ENCODE data around the gene TRIM66. TPM values are rescaled to one million over a fixed set of nuclear protein-coding genes. Genes with fewer than 3 reads are reported as not detected.

TRIM66 gene
- total and polyA plus RNA-seq, 2 of the 8 experiments (the other 6 are each of a cell fraction or from before 2014, with no cell fraction given), result 3.1 to 3.5 TPM

GRCh38 chr11:8692417-8692816 lies 10.0 kb upstream of the TRIM66 start:
- Histone ChIP-seq H3K27me3 (replicated peaks in 1 of 4; ENCODE audit: control insufficient read depth in 3 of 4, extremely low read depth in 1 of 4, insufficient read depth in 3 of 4, low read length in 3 of 4) (no peaks in the 10 kb centered on the region), H2AK5ac (ENCODE audit: low read depth, low read length) (no peak overlapping the region), H2BK20ac (ENCODE audit: low read length) (no peak overlapping the region), H3K23me2 (ENCODE audit: low read depth, low read length) (peaks cover 5% of the 10 kb centered on the region), H2BK5ac (ENCODE audit: low read depth, low read length) (no peak overlapping the region), H4K20me1 (replicated peaks in 1 of 2; ENCODE audit: control insufficient read depth in 1 of 2, insufficient read depth in 2 of 2, low read length in 2 of 2) (no peaks in the 10 kb centered on the region), H3K36me3 (ENCODE audit: control insufficient read depth in 2 of 4, insufficient read depth in 4 of 4, low read length in 3 of 4) (peaks cover 9 to 35% (median 20%) of the 10 kb centered on the region in 4 experiments), H3K9ac (replicated peaks in 1 of 4; ENCODE audit: extremely low read depth in 1 of 4, low read depth in 3 of 4, low read length in 3 of 4) (no peak overlapping the region), H4K8ac (ENCODE audit: extremely low read depth, insufficient read depth, low read length) (peak overlapping the region; percentile 45; the same call in 1 of the 2 replicates), H2AFZ (ENCODE audit: low read length) (no peak overlapping the region), H2BK12ac (ENCODE audit: low read depth, low read length) (no peak overlapping the region), H3K56ac (replicated peaks; ENCODE audit: insufficient read length, low read depth, low read length) (no peak overlapping the region), H4K91ac (replicated peaks; ENCODE audit: insufficient read length, low read length) (no peak overlapping the region), H3K18ac (ENCODE audit: extremely low read depth, low read length) (no peak overlapping the region), H3K4ac (replicated peaks; ENCODE audit: insufficient read length, low read depth, low read length) (no peak overlapping the region), H3K4me1 (replicated peaks in 1 of 4; ENCODE audit: control insufficient read depth in 3 of 4, insufficient read depth in 4 of 4, low read length in 3 of 4) (peaks cover 0 to 10% (median 4%) of the 10 kb centered on the region in 4 experiments; a peak in 2 of 7 replicates), H3K23ac (ENCODE audit: insufficient read length) (no peak overlapping the region), H3K79me2 (ENCODE audit: control insufficient read depth in 1 of 2, insufficient read depth in 2 of 2, low read length in 2 of 2) (peaks cover 0 to 10% of the 10 kb centered on the region in 2 experiments; a peak in 2 of 4 replicates), H2BK15ac (ENCODE audit: low read length) (no peak overlapping the region), H3K4me2 (ENCODE audit: insufficient read depth in 1 of 2, low read depth in 2 of 2, low read length in 2 of 2) (no peak overlapping the region), H3K9me3 (ENCODE audit: insufficient read depth in 2 of 2, low read depth in 1 of 2, low read length in 1 of 2) (no peaks in the 10 kb centered on the region), H2BK120ac (replicated peaks; ENCODE audit: low read depth, low read length) (no peak overlapping the region), H3K79me1 (ENCODE audit: low read depth, low read length) (no peaks in the 10 kb centered on the region; the same call in 1 of the 2 replicates), H3K4me3 (ENCODE audit: extremely low read depth in 1 of 4, insufficient read depth in 2 of 4, low read depth in 3 of 4, low read length in 4 of 4) (no peak overlapping the region), H3K14ac (ENCODE audit: insufficient read length) (no peak overlapping the region), H4K5ac (ENCODE audit: insufficient read length, low read depth, low read length) (no peak overlapping the region), H3K27ac (ENCODE audit: low read depth, low read length) (no peak overlapping the region)
- TF ChIP-seq SIN3A (conservative IDR thresholded peaks at IDR 0.05 in 1 of 2, IDR thresholded peaks at IDR 0.05 in 1 of 2; ENCODE audit: low read depth in 1 of 2, low read length in 2 of 2) (no peak), POLR2AphosphoS5 (IDR thresholded peaks at IDR 0.05; ENCODE audit: low read depth, low read length) (0 out of 2 replicates have a peak, but pooled peaks have one; percentile 7), POLR2A (IDR thresholded peaks at IDR 0.05; ENCODE audit: control extremely low read depth in 1 of 2, low read depth in 2 of 2, low read length in 2 of 2) (peak; percentile 11 to 18; a peak in 1 of 3 replicates)
- 62% methylated on average over 3 of the region's 3 CpGs; no CpG with 5 or more reads in 1 of the 2 experiments for WGBS, 2 experiments (ENCODE audit: extremely low coverage in 1 of 2, insufficient coverage in 1 of 2, insufficient read length in 1 of 2, insufficient replicate concordance in 2 of 2, low coverage in 1 of 2, low lambda C conversion rate in 2 of 2, missing lambda C conversion rate in 1 of 2)
- CTCF ChIA-PET (ENCODE audit: partially characterized antibody), result interaction anchor here (1.2 to 1.4 kb wide), 2 partner anchors 122 to 267 kb away, joined by 3 read pairs; no protein-coding TSS in a partner anchor
- FAIRE-seq, result no peak
- POLR2A ChIA-PET (ENCODE audit: partially characterized antibody), result interaction anchor here (1.2 to 10.7 kb wide), 8 partner anchors 9 to 170 kb away, joined by 3 to 248 read pairs (median 4); partner anchors contain the start of genes RPL27A and TRIM66
- no peak for DNase-seq (ENCODE audit: low read depth in 1 of 2, low spot score in 2 of 2)
